A673 (cell line): ENCODE results near the gene CPEB1. TPM values are rescaled to one million over a fixed set of nuclear protein-coding genes. Genes with fewer than 3 reads are reported as not detected.

Experiments used
- BruUV-seq: library from RNA; stranded (reverse); fragments of 400-500 nt; replicated peaks from 2 replicates; lab custom pipeline; 2021; lab: Mats Ljungman, UMichigan
- CTCF ChIA-PET: fragments of 300-600 bp; sonication (Branson Sonifier 250); formaldehyde crosslinking; loops from one replicate; lab custom pipeline; 2022; ENCODE audit warnings: antibody characterized with exemption; lab: Charles Lee
- POLR2A ChIA-PET: fragments of 300-600 bp; sonication (Branson Sonifier 250); formaldehyde crosslinking; loops from one replicate; lab custom pipeline; 2022; ENCODE audit warnings: antibody characterized with exemption; ENCODE audit not compliant: low non-redundant PET; lab: Charles Lee
- DNase-seq: peaks from one replicate; pipeline ENCODE4 v3.0.0-alpha.2; 2015; ENCODE audit warnings: low spot score
- H3K27ac ChIP-seq: fragments of 200-600 bp; sonication (generic); 2 replicates; pipeline ENCODE4 v1.5.1; 2016; ENCODE audit warnings: mixed run types, low read depth, mild to moderate bottlenecking, mixed read lengths, antibody characterized with exemption, low read length; ENCODE audit not compliant: poor library complexity, severe bottlenecking
- H3K27me3 ChIP-seq: fragments of 200-600 bp; sonication (generic); replicated peaks from 2 replicates; pipeline ENCODE4 v1.6.1; 2017; ENCODE audit warnings: mixed run types, low read depth, mild to moderate bottlenecking, mixed read lengths, antibody characterized with exemption, low read length; ENCODE audit not compliant: insufficient read depth, poor library complexity
- H3K36me3 ChIP-seq: fragments of 200-600 bp; sonication (generic); 2 replicates; pipeline ENCODE4 v1.6.1; 2016; ENCODE audit warnings: mixed run types, mild to moderate bottlenecking, mixed read lengths, antibody characterized with exemption, low read length; ENCODE audit not compliant: insufficient read depth, poor library complexity, severe bottlenecking
- H3K4me1 ChIP-seq: fragments of 200-600 bp; sonication (generic); 2 replicates; pipeline ENCODE4 v1.6.1; 2017; ENCODE audit warnings: mixed run types, mild to moderate bottlenecking, mixed read lengths, antibody characterized with exemption, low read length; ENCODE audit not compliant: insufficient read depth, poor library complexity, severe bottlenecking
- H3K4me3 ChIP-seq: fragments of 200-600 bp; sonication (generic); 2 replicates; pipeline ENCODE4 v1.5.1; 2016; ENCODE audit warnings: low read depth, mixed run types, mild to moderate bottlenecking, mixed read lengths, low read length; ENCODE audit not compliant: poor library complexity, severe bottlenecking
- H3K9me3 ChIP-seq: fragments of 200-600 bp; sonication (generic); 2 replicates; pipeline ENCODE4 v1.6.1; 2016; ENCODE audit warnings: mixed run types, low read depth, mild to moderate bottlenecking, mixed read lengths, antibody characterized with exemption, low read length; ENCODE audit not compliant: poor library complexity, severe bottlenecking
- EZH2 ChIP-seq: fragments of 200-600 bp; sonication (generic); IDR thresholded peaks from 2 replicates; pipeline ENCODE4 v1.6.1; 2017; ENCODE audit warnings: borderline replicate concordance, low read depth, mild to moderate bottlenecking, mixed read lengths, antibody characterized with exemption, low read length; ENCODE audit not compliant: poor library complexity, severe bottlenecking
- intact Hi-C: fragments of 100-400 bp; cut with micrococcal nuclease; formaldehyde crosslinking; loops from one replicate; pipeline ENCODE4 v1.10.0; 2022; ENCODE audit not compliant: unreplicated experiment
- total RNA-seq: library from RNA; stranded (reverse); gene quantifications from 2 replicates; pipeline ENCODE4 v1.2.3, GENCODE V29; 2021
- TF ChIP-seq, protein P1 (sequence below): fragments of 300-800, 200-600 bp; sonication (generic); conservative IDR thresholded peaks from 2 replicates; pipeline ENCODE4 v1.5.1; 2017; ENCODE audit warnings: low read depth, mild to moderate bottlenecking, antibody characterized with exemption, low read length, moderate library complexity, mixed read lengths

Gene CPEB1
- total RNA-seq, 1 experiment from 2014 or later = not detected

DNA sequence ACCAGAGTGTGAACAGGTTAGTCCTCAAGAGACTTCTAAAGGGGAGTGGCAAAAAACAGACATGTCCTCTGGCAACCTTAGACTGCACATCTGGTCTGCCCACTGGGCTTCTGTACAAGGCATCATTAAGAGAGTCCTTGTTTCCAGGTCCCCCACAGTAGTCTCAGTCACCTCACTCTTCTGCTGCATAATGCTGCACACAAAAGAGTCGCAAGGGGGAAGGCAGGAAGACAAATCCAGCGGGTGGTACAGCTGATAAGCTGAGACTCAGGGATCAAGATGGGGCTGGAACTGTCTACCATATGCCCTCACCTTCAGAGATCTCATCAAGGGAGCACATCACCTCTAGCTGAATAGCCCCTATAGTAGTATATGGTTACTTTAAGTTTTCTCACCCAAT is 79.5 kb downstream of the CPEB1 start:
- Histone ChIP-seq H3K9me3 (no peaks in the 10 kb centered on the region), H3K27me3 (no peaks in the 10 kb centered on the region), H3K36me3 (no peaks in the 10 kb centered on the region), H3K4me1 (no peaks in the 10 kb centered on the region), H3K4me3 (no peak overlapping the region), H3K27ac (no peak overlapping the region)
- no TSS peak for BruUV-seq
- intact Hi-C loops = no loop called here
- no peak for DNase-seq
- TF ChIP-seq EZH2 = no peak
- TF ChIP-seq, protein P1, sequence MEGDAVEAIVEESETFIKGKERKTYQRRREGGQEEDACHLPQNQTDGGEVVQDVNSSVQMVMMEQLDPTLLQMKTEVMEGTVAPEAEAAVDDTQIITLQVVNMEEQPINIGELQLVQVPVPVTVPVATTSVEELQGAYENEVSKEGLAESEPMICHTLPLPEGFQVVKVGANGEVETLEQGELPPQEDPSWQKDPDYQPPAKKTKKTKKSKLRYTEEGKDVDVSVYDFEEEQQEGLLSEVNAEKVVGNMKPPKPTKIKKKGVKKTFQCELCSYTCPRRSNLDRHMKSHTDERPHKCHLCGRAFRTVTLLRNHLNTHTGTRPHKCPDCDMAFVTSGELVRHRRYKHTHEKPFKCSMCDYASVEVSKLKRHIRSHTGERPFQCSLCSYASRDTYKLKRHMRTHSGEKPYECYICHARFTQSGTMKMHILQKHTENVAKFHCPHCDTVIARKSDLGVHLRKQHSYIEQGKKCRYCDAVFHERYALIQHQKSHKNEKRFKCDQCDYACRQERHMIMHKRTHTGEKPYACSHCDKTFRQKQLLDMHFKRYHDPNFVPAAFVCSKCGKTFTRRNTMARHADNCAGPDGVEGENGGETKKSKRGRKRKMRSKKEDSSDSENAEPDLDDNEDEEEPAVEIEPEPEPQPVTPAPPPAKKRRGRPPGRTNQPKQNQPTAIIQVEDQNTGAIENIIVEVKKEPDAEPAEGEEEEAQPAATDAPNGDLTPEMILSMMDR = no peak
- POLR2A ChIA-PET = interaction anchor here (0.6 kb wide), 1 partner anchor 126 kb away, joined by 4 read pairs; no protein-coding TSS in a partner anchor
- CTCF ChIA-PET = no interaction called here

GRCh38 chr15:82566690-82567089 is 80.5 kb downstream of the CPEB1 start:
- Histone ChIP-seq H3K9me3 (no peaks in the 10 kb centered on the region), H3K4me3 (no peak overlapping the region), H3K27ac (no peak overlapping the region), H3K4me1 (no peaks in the 10 kb centered on the region), H3K36me3 (no peaks in the 10 kb centered on the region), H3K27me3 (no peaks in the 10 kb centered on the region)
- BruUV-seq = no TSS peak
- DNase-seq = no peak
- ChIA-PET CTCF (no interaction called here), POLR2A (no interaction called here)
- intact Hi-C loops = no loop called here
- TF ChIP-seq, protein P1 = no peak
- TF ChIP-seq EZH2 = no peak

DNA sequence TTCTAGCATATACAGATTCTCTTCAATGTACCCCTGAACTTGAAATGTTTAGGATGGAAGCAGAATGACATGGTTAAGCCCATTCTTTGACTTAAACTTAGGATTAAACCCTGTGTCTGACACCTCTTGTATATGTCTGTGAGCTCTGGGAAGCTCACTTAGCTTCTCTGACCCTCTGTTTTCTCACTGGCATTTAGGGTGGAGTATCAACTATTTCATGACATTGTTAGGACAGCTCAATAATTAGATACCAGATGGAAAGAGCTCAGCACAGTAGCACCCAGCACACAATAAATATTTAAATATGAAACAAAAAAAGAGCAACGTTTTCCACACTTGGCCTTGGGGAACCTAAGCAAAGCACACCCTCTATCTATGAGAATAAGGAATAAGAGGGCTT is 88.7 kb downstream of the CPEB1 start:
- no peak for DNase-seq
- CTCF ChIA-PET = no interaction called here
- Histone ChIP-seq H3K9me3 (no peaks in the 10 kb centered on the region), H3K36me3 (no peaks in the 10 kb centered on the region), H3K4me1 (no peaks in the 10 kb centered on the region), H3K4me3 (no peak overlapping the region), H3K27me3 (peaks cover 21% of the 10 kb centered on the region), H3K27ac (no peak overlapping the region)
- BruUV-seq = no TSS peak
- TF ChIP-seq EZH2 = no peak
- intact Hi-C loops = no loop called here
- POLR2A ChIA-PET = no interaction called here
